H9 (cell line): Measurements from ENCODE around the gene MOB3B. TPM values are rescaled to one million over a fixed set of nuclear protein-coding genes. Genes with fewer than 3 reads are reported as not detected.
A peak's percentile ranks its signal among the peaks of the same experiment; 100 is the strongest.

Experiments used
- DNase-seq: peaks from one replicate; pipeline ENCODE4 v3.0.0-alpha.2; 2017
- H2AFZ ChIP-seq: one replicate; pipeline ENCODE4 v1.6.1; 2013; ENCODE audit warnings: mild to moderate bottlenecking, low read length, control low read depth, moderate library complexity
- H2AK5ac ChIP-seq: 2 replicates; pipeline ENCODE4 v1.6.1; 2013; ENCODE audit warnings: low read length, control low read depth, mixed read lengths; ENCODE audit not compliant: insufficient read length
- H2BK120ac ChIP-seq: one replicate; pipeline ENCODE4 v1.6.1; 2013; ENCODE audit warnings: low read depth, mild to moderate bottlenecking, low read length, control low read depth, inconsistent platforms; ENCODE audit not compliant: poor library complexity, severe bottlenecking
- H2BK12ac ChIP-seq: 2 replicates; pipeline ENCODE4 v1.6.1; 2013; ENCODE audit warnings: low read length, control low read depth, mixed read lengths, low read depth; ENCODE audit not compliant: insufficient read length
- H2BK15ac ChIP-seq: 2 replicates; pipeline ENCODE4 v1.6.1; 2013; ENCODE audit warnings: low read depth, low read length, control low read depth
- H2BK20ac ChIP-seq: one replicate; pipeline ENCODE4 v1.6.1; 2013; ENCODE audit warnings: low read depth, mild to moderate bottlenecking, low read length, control low read depth, inconsistent platforms; ENCODE audit not compliant: poor library complexity, severe bottlenecking
- H2BK5ac ChIP-seq: 2 replicates; pipeline ENCODE4 v1.6.1; 2013; ENCODE audit warnings: low read length, control low read depth, mixed read lengths; ENCODE audit not compliant: insufficient read length
- H3K14ac ChIP-seq: 2 replicates; pipeline ENCODE4 v1.6.1; 2013; ENCODE audit warnings: low read length, control low read depth; ENCODE audit not compliant: insufficient read depth
- H3K18ac ChIP-seq: 2 replicates; pipeline ENCODE4 v1.6.1; 2013; ENCODE audit warnings: low read depth, mild to moderate bottlenecking, mixed read lengths, low read length, control low read depth; ENCODE audit not compliant: insufficient read length
- H3K23ac ChIP-seq: 2 replicates; pipeline ENCODE4 v1.6.1; 2013; ENCODE audit warnings: low read length, control low read depth, mixed read lengths, low read depth; ENCODE audit not compliant: insufficient read length
- H3K23me2 ChIP-seq: 2 replicates; pipeline ENCODE4 v1.6.1; 2013; ENCODE audit warnings: low read depth, mild to moderate bottlenecking, mixed read lengths, low read length, control low read depth; ENCODE audit not compliant: insufficient read length, poor library complexity, severe bottlenecking
- H3K27ac ChIP-seq: 2 replicates; pipeline ENCODE4 v1.5.1; 2013; ENCODE audit warnings: low read length, control low read depth, mixed read lengths, low read depth; ENCODE audit not compliant: insufficient read length
- H3K27me3 ChIP-seq: 2 replicates; pipeline ENCODE4 v1.6.1; 2013; ENCODE audit warnings: low read length, control low read depth, inconsistent platforms; ENCODE audit not compliant: insufficient read depth
- H3K4ac ChIP-seq: 2 replicates; pipeline ENCODE4 v1.6.1; 2013; ENCODE audit warnings: low read depth, mild to moderate bottlenecking, control low read depth, inconsistent platforms, low read length, moderate library complexity
- H3K4me1 ChIP-seq: 2 replicates; pipeline ENCODE4 v1.6.1; 2013; ENCODE audit warnings: low read length, control low read depth, inconsistent platforms; ENCODE audit not compliant: insufficient read depth
- H3K4me2 ChIP-seq: 2 replicates; pipeline ENCODE4 v1.6.1; 2013; ENCODE audit warnings: low read length, control low read depth, mixed read lengths; ENCODE audit not compliant: insufficient read length, insufficient read depth
- H3K56ac ChIP-seq: 2 replicates; pipeline ENCODE4 v1.6.1; 2013; ENCODE audit warnings: low read depth, mild to moderate bottlenecking, mixed read lengths, low read length, control low read depth; ENCODE audit not compliant: insufficient read length
- H3K79me1 ChIP-seq: 2 replicates; pipeline ENCODE4 v1.6.1; 2013; ENCODE audit warnings: low read depth, mild to moderate bottlenecking, moderate library complexity, low read length, control low read depth, inconsistent platforms; ENCODE audit not compliant: insufficient read depth, poor library complexity, severe bottlenecking
- H3K79me2 ChIP-seq: 2 replicates; pipeline ENCODE4 v1.6.1; 2013; ENCODE audit warnings: low read length, control low read depth, inconsistent platforms; ENCODE audit not compliant: insufficient read depth
- H3K9ac ChIP-seq: 2 replicates; pipeline ENCODE4 v1.6.1; 2013; ENCODE audit warnings: low read length, control low read depth, mixed read lengths; ENCODE audit not compliant: insufficient read length; ENCODE audit errors: extremely low read depth
- H3K9me3 ChIP-seq: one replicate; pipeline ENCODE4 v1.6.1; 2013; ENCODE audit warnings: low read depth, low read length, inconsistent platforms; ENCODE audit not compliant: control insufficient read depth
- H3T11ph ChIP-seq: one replicate; pipeline ENCODE4 v1.6.1; 2013; ENCODE audit warnings: mild to moderate bottlenecking, low read length, control low read depth, inconsistent platforms
- H4K20me1 ChIP-seq: one replicate; pipeline ENCODE4 v1.6.1; 2013; ENCODE audit not compliant: control insufficient read depth, insufficient read length, insufficient read depth
- H4K5ac ChIP-seq: 2 replicates; pipeline ENCODE4 v1.6.1; 2013; ENCODE audit warnings: low read depth, mild to moderate bottlenecking, mixed read lengths, low read length, control low read depth; ENCODE audit not compliant: insufficient read length
- H4K8ac ChIP-seq: replicated peaks from 2 replicates; pipeline ENCODE4 v1.6.1; 2013; ENCODE audit warnings: low read length, control low read depth, mixed read lengths, low read depth; ENCODE audit not compliant: insufficient read length
- H4K91ac ChIP-seq: 2 replicates; pipeline ENCODE4 v1.6.1; 2013; ENCODE audit warnings: low read depth, mild to moderate bottlenecking, moderate library complexity, mixed read lengths, low read length, control low read depth; ENCODE audit not compliant: insufficient read length
- H3K27ac Mint-ChIP-seq, 3 experiments: 2 replicates in 2 of 3; 3 replicates in 1 of 3; pipeline ENCODE4 v1.8.0; 2020 to 2021; ENCODE audit warnings: mixed read lengths in 3 of 3, mild to moderate bottlenecking in 1 of 3, moderate library complexity in 1 of 3
- H3K27me3 Mint-ChIP-seq: 2 replicates; pipeline ENCODE4 v1.8.0; 2021; ENCODE audit warnings: low read depth, mild to moderate bottlenecking, moderate library complexity, mixed read lengths
- H3K36me3 Mint-ChIP-seq, 3 experiments: 2 replicates in 2 of 3; 3 replicates in 1 of 3; pipeline ENCODE4 v1.8.0; 2020 to 2021; ENCODE audit warnings: low read depth in 3 of 3, mixed read lengths in 3 of 3; ENCODE audit not compliant: insufficient read depth in 1 of 3
- H3K4me1 Mint-ChIP-seq, 2 experiments: 2 replicates each; pipeline ENCODE4 v1.8.0; 2020; ENCODE audit warnings: mixed read lengths in 2 of 2
- H3K4me3 Mint-ChIP-seq, 2 experiments: 2 replicates in 1 of 2; 3 replicates in 1 of 2; pipeline ENCODE4 v1.8.0; 2020 to 2021; ENCODE audit warnings: mild to moderate bottlenecking in 2 of 2, mixed read lengths in 2 of 2, moderate library complexity in 1 of 2
- H3K9me3 Mint-ChIP-seq, 2 experiments: 2 replicates in 1 of 2; 3 replicates in 1 of 2; pipeline ENCODE4 v1.8.0; 2020; ENCODE audit warnings: mild to moderate bottlenecking in 2 of 2, mixed read lengths in 2 of 2, moderate library complexity in 1 of 2
- WGBS: extraction: QIAGEN DNeasy Blood & Tissue Kit; methylation state at CpG from one replicate; pipeline ENCODE4 v1.1.7; 2013; ENCODE audit warnings: missing lambda C conversion rate, low lambda C conversion rate, mixed read lengths; ENCODE audit not compliant: insufficient read length; ENCODE audit errors: extremely low coverage; 5-methylcytosine and 5-hydroxymethylcytosine counted together
- total RNA-seq: library from RNA; stranded (reverse); gene quantifications from 2 replicates; pipeline ENCODE4 v1.2.1, GENCODE V29; 2021
- TF ChIP-seq, protein P1 (sequence below): fragments of 200-600 bp; sonication (generic); conservative IDR thresholded peaks from 3 replicates; pipeline ENCODE4 v1.8.0; 2021; ENCODE audit warnings: antibody characterized with exemption, mild to moderate bottlenecking

MOB3B gene
- total RNA-seq, 1 experiment from 2014 or later = 9.8 TPM

DNA sequence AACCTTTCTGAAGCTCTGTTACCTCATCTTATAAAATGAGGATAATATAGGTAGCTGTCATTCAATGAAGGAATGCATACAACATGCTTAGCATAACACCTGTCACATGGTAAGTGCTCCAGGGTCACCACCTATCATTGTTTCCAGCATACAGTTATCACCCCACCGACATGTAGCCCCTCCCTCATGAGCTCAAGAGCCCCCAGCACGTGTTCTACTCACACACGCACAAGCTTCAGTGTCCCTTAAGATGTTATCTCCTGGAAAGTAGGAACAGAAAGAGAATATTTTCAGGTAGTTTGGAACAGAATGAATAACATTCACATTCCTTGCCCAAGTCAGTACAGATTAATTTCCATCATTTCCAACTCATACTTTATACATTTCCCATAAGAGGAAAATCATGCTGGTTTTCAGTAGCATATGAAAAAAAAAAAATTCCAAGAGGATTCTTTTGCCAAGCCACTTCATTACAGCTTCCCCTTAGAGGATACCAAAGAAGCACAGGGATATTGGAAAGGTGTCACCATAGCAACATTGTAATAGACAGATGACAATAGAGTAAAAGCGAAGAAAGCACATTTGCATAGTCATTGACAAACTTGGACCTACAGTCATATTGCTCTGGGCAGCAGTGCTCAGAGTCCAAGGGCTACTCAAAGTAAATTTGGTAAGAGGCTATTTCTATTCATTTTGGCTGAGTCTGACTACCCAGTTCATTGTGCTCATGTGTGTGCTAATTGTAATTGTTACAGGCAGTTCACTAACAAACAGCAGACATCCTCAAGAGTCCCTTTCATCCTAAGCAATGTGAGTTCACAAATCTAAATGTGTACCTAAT is 1.5 kb upstream of the MOB3B start:
- H2AFZ ChIP-seq = no peak overlapping the region
- H2BK5ac ChIP-seq = no peak overlapping the region
- H2BK12ac ChIP-seq = no peak overlapping the region
- no peaks in the 10 kb centered on the region for H3K79me1 ChIP-seq
- no peak overlapping the region for H2BK120ac ChIP-seq
- H3T11ph ChIP-seq = no peak overlapping the region
- no peaks in the 10 kb centered on the region; the same call in 1 of the 2 replicates for H3K79me2 ChIP-seq
- H3K27ac ChIP-seq = no peak overlapping the region
- H3K9me3 Mint-ChIP-seq = no peaks in the 10 kb centered on the region
- peak overlapping the region in 1 of 2 experiments; percentile 50; a peak in 2 of 5 replicates for H3K4me3 Mint-ChIP-seq
- no peak overlapping the region for H4K5ac ChIP-seq
- peaks cover 9% of the 10 kb centered on the region for H3K23me2 ChIP-seq
- H3K36me3 Mint-ChIP-seq = peaks cover 0 to 13% (median 0%) of the 10 kb centered on the region in 3 experiments; a peak in 1 of 7 replicates
- peaks cover 30 to 36% of the 10 kb centered on the region in 2 experiments for H3K4me1 Mint-ChIP-seq
- no peak overlapping the region for H3K18ac ChIP-seq
- no peak overlapping the region for H3K27ac Mint-ChIP-seq
- DNase-seq = no peak
- TF ChIP-seq, protein P1, sequence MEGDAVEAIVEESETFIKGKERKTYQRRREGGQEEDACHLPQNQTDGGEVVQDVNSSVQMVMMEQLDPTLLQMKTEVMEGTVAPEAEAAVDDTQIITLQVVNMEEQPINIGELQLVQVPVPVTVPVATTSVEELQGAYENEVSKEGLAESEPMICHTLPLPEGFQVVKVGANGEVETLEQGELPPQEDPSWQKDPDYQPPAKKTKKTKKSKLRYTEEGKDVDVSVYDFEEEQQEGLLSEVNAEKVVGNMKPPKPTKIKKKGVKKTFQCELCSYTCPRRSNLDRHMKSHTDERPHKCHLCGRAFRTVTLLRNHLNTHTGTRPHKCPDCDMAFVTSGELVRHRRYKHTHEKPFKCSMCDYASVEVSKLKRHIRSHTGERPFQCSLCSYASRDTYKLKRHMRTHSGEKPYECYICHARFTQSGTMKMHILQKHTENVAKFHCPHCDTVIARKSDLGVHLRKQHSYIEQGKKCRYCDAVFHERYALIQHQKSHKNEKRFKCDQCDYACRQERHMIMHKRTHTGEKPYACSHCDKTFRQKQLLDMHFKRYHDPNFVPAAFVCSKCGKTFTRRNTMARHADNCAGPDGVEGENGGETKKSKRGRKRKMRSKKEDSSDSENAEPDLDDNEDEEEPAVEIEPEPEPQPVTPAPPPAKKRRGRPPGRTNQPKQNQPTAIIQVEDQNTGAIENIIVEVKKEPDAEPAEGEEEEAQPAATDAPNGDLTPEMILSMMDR = no peak
- no peak overlapping the region for H3K14ac ChIP-seq
- no peak overlapping the region for H3K23ac ChIP-seq
- H3K4ac ChIP-seq = no peak overlapping the region
- no peak overlapping the region for H3K4me2 ChIP-seq
- H3K4me1 ChIP-seq = no peaks in the 10 kb centered on the region; the same call in 1 of the 2 replicates
- no peak overlapping the region for H2BK15ac ChIP-seq
- H3K9ac ChIP-seq = no peak overlapping the region
- WGBS = no CpG with 5 or more reads among the region's 4 CpGs
- H2AK5ac ChIP-seq = no peak overlapping the region
- H2BK20ac ChIP-seq = no peak overlapping the region
- H3K56ac ChIP-seq = no peak overlapping the region
- H4K91ac ChIP-seq = no peak overlapping the region
- H4K8ac ChIP-seq = no peak overlapping the region
- H3K27me3 Mint-ChIP-seq = peaks cover 2% of the 10 kb centered on the region
- H4K20me1 ChIP-seq = no peaks in the 10 kb centered on the region
- no peaks in the 10 kb centered on the region for H3K9me3 ChIP-seq
- no peaks in the 10 kb centered on the region for H3K27me3 ChIP-seq
